Adrenal gland (tissue), 12 donors: ENCODE results near the gene SPTBN1. TPM values are rescaled to one million over a fixed set of nuclear protein-coding genes. Genes with fewer than 3 reads are reported as not detected.

Source experiments
- DNase-seq, 7 donors: peaks; one replicate each; pipeline ENCODE4 v3.0.0-alpha.2; 2019 to 2020
- H3K27ac ChIP-seq, 5 donors: fragments of 200-600 bp; sonication (generic) in 4 of 5; 1 replicate in 3 of 5; 2 replicates in 2 of 5; pipeline versions ENCODE4 v1.5.1 to v1.8.0; 2016 to 2020; ENCODE audit warnings: mild to moderate bottlenecking in 1 of 5
- H3K27me3 ChIP-seq: fragments of 200-600 bp; 2 replicates; pipeline ENCODE4 v1.8.0; 2021
- H3K36me3 ChIP-seq, 2 donors: fragments of 200-600 bp; replicated peaks in 1 of 2; 1 replicate in 1 of 2; 2 replicates in 1 of 2; pipeline versions ENCODE4 v1.5.1 to v1.8.0; 2018 to 2022
- H3K4me1 ChIP-seq, 2 donors: fragments of 200-600 bp; replicated peaks in 1 of 2; 1 replicate in 1 of 2; 2 replicates in 1 of 2; pipeline versions ENCODE4 v1.5.1 to v1.8.0; 2018 to 2021
- H3K4me3 ChIP-seq, 4 donors: fragments of 200-600 bp; sonication (generic) in 3 of 4; one replicate each; pipeline ENCODE4 v1.5.1; 2016 to 2018
- H3K9me3 ChIP-seq, 3 donors: fragments of 200-600 bp; sonication (generic) in 1 of 3; replicated peaks in 1 of 3; 1 replicate in 2 of 3; 2 replicates in 1 of 3; pipeline versions ENCODE4 v1.5.1 to v1.8.0; 2016 to 2021
- CTCF ChIP-seq, 6 experiments: fragments of 450-650 bp in 4 of 6; fragments of 200-600 bp in 2 of 6; sonication (generic) in 1 of 6; IDR thresholded peaks; 1 replicate in 5 of 6; 2 replicates in 1 of 6; pipeline versions ENCODE4 v1.5.1 to v1.8.0; 2016 to 2021; ENCODE audit warnings: antibody characterized with exemption in 6 of 6, mild to moderate bottlenecking in 2 of 6, moderate library complexity in 1 of 6
- POLR2A ChIP-seq, 2 donors: fragments of 450-650 bp; IDR thresholded peaks; one replicate each; pipeline ENCODE4 v1.6.1; 2017; ENCODE audit warnings: antibody characterized with exemption in 2 of 2, mild to moderate bottlenecking in 2 of 2, moderate library complexity in 1 of 2
- WGBS, 4 donors: extraction: QIAGEN DNeasy Blood & Tissue Kit in 2 of 4; methylation state at CpG; one replicate each; pipeline versions ENCODE4 v1.1.5 to v1.1.7; 2013 to 2017; 5-methylcytosine and 5-hydroxymethylcytosine counted together
- intact Hi-C, 2 donors: fragments of 100-400 bp; cut with DNase I; formaldehyde crosslinking; loops; one replicate each; pipeline versions ENCODE4 v1.14.1 to v1.15.0; 2022 to 2023
- polyA plus RNA-seq, 3 donors: library from polyadenylated mRNA; stranded (reverse); fragments of 200-250 nt in 2 of 3; fragments of 350-450 nt in 1 of 3; fragmentation: Illumina TruSeq in 1 of 3; extraction: RNeasy Lipid Tissue Mini Kit (QIAGEN cat#74804) in 1 of 3; gene quantifications; one replicate each; pipeline ENCODE4 v1.2.3, GENCODE V29; 2013 to 2014
- total RNA-seq, 9 donors: library from RNA; depleted of rRNA in 4 of 9; stranded (reverse); fragments of >200 nt in 4 of 9; fragments of 120-200 nt in 1 of 9; fragmentation: NEBNext Ultra II Directional in 1 of 9; extraction: Animal tissue kit (Norgen Biotek cat#: 25700) in 1 of 9; gene quantifications; one replicate each; pipeline versions ENCODE4 v1.1.0 to v1.2.4, GENCODE V29; 2013 to 2023
- donor health status: healthy with polysubstance abuse.
- donor health status: Bipolar disorder and iron deficiency.
- donor health status: DM: yes; HTN: yes; CAD: no.
- donor health status: DM: no; HTN: no; CAD: no.
- donor health status: DM: no; HTN: no; CAD: no.
- donor health status: DM: yes; HTN: yes; CAD: no.

The SPTBN1 gene
- total and polyA plus RNA-seq, 12 donors: 72.9 to 653 (median 493) TPM

DNA sequence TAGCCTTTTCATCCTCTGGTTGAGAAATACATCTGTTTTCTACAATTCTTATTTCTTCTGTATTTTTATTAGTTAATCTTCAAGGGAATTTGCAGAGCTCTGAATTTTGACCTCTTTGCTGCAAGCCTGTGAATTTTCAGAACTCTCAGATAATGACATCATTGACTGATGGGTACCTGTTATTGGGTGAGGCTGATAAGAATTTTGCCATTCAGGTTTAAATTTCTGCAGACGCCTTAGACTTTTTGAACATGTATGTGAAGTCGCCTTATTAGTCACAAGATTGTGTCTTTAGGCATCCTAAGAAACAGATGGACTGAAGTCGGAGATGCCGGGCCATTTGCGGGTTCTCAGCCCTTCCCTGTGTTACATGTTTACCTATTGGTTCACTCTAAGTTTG is 82.4 kb downstream of the SPTBN1 start:
- TF ChIP-seq CTCF (IDR thresholded peaks at IDR 0.05) (no peak), POLR2A (IDR thresholded peaks at IDR 0.05) (no peak)
- WGBS, 4 donors: 90 to 97% (median 96%) methylated on average over 5 of the region's 5 CpGs
- Histone ChIP-seq H3K4me3 (no peak overlapping the region), H3K36me3 (no peaks in the 10 kb centered on the region), H3K4me1 (no peaks in the 10 kb centered on the region), H3K9me3 (no peaks in the 10 kb centered on the region), H3K27ac (no peak overlapping the region), H3K27me3 (no peaks in the 10 kb centered on the region)
- no peak for DNase-seq
- intact Hi-C loops: no loop called here

GRCh38 chr2:54539683-54540082 is 83.6 kb downstream of the SPTBN1 start:
- TF ChIP-seq POLR2A (IDR thresholded peaks at IDR 0.05) (no peak), CTCF (IDR thresholded peaks at IDR 0.05) (no peak)
- DNase-seq: no peak
- Histone ChIP-seq H3K9me3 (no peaks in the 10 kb centered on the region), H3K36me3 (no peaks in the 10 kb centered on the region), H3K4me3 (no peak overlapping the region), H3K4me1 (no peaks in the 10 kb centered on the region), H3K27ac (no peak overlapping the region), H3K27me3 (no peaks in the 10 kb centered on the region)
- 90 to 94% (median 92%) methylated on average over 6 of the region's 6 CpGs for WGBS, 4 donors
- intact Hi-C loops: no loop called here

- H3K36me3 ChIP-seq: no peaks in the 10 kb centered on the region
- H3K27ac ChIP-seq: no peak overlapping the region
- DNase-seq: no peak
- H3K9me3 ChIP-seq: no peaks in the 10 kb centered on the region
- WGBS, 4 donors: 58 to 79% (median 75%) methylated on average over 1 of the region's 1 CpG
- H3K4me1 ChIP-seq: no peaks in the 10 kb centered on the region
- intact Hi-C loops: no loop called here
- TF ChIP-seq CTCF (IDR thresholded peaks at IDR 0.05) (no peak), POLR2A (IDR thresholded peaks at IDR 0.05) (no peak)
- no peak overlapping the region for H3K4me3 ChIP-seq
- H3K27me3 ChIP-seq: no peaks in the 10 kb centered on the region
Observed at GRCh38 chr2:54540194-54540593, 84.1 kb downstream of the SPTBN1 start.

DNA sequence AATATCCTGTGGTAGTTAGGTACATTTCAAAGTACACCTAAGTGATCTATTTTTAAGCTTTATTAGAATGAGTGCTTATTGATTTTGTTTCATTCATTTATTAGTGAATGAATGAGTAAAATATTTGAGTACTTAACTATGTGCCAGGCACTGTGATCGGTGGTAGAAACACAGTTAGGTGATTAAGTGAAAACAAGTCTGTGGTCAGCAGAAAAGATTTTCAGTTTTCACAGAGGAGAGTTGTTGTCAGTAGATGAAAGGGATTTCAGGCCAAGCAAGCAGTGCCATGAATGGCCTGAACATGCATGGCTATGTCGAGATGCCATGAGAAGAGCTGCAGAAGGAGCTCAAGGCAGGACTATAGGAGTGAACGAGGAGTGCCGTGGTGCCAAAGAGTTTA is 85.9 kb downstream of the SPTBN1 start:
- no peak for DNase-seq
- no peaks in the 10 kb centered on the region for H3K9me3 ChIP-seq
- WGBS, 4 donors: 69 to 94% (median 78%) methylated on average over 4 of the region's 4 CpGs
- intact Hi-C loops: no loop called here
- H3K4me1 ChIP-seq: peaks cover 10 to 17% of the 10 kb centered on the region in 2 donors
- no peaks in the 10 kb centered on the region for H3K36me3 ChIP-seq
- TF ChIP-seq POLR2A (IDR thresholded peaks at IDR 0.05) (no peak), CTCF (IDR thresholded peaks at IDR 0.05) (no peak)
- H3K4me3 ChIP-seq: no peak overlapping the region
- no peaks in the 10 kb centered on the region for H3K27me3 ChIP-seq
- H3K27ac ChIP-seq: no peak overlapping the region
